OCI-LY7 (cell line): Measurements from ENCODE around the gene ISCU. TPM values are rescaled to one million over a fixed set of nuclear protein-coding genes. Genes with fewer than 3 reads are reported as not detected.

Source experiments
- BruUV-seq: library from RNA; stranded (reverse); fragments of 400-500 nt; replicated peaks from 2 replicates; lab custom pipeline; 2021; lab: Mats Ljungman, UMichigan
- CTCF ChIA-PET: fragments of 300-600 bp; sonication (Branson Sonifier 250); formaldehyde crosslinking; loops from one replicate; lab custom pipeline; 2022; ENCODE audit warnings: antibody characterized with exemption; ENCODE audit not compliant: unreplicated experiment; lab: Charles Lee
- POLR2A ChIA-PET: fragments of 300-600 bp; sonication (Branson Sonifier 250); formaldehyde crosslinking; loops from one replicate; lab custom pipeline; 2022; ENCODE audit warnings: antibody characterized with exemption; lab: Charles Lee
- DNase-seq: peaks from one replicate; pipeline ENCODE4 v3.0.0-alpha.2; 2015; ENCODE audit warnings: low spot score
- H2AFZ ChIP-seq: fragments of 200-600 bp; sonication (generic), shearing (Covaris generic); 2 replicates; pipeline ENCODE4 v1.6.1; 2014; ENCODE audit warnings: mild to moderate bottlenecking, antibody characterized with exemption, low read length, moderate library complexity
- H3K27ac ChIP-seq: fragments of 200-600 bp; sonication (generic); 2 replicates; pipeline ENCODE4 v1.5.1; 2014; ENCODE audit warnings: mixed run types, low read depth, mild to moderate bottlenecking, moderate library complexity, low read length, inconsistent platforms; ENCODE audit not compliant: poor library complexity, severe bottlenecking
- H3K36me3 ChIP-seq: fragments of 200-600 bp; sonication (generic); 2 replicates; pipeline ENCODE4 v1.6.1; 2014; ENCODE audit warnings: mild to moderate bottlenecking, antibody characterized with exemption, low read length, moderate library complexity, mixed read lengths; ENCODE audit not compliant: insufficient read depth
- H3K4me1 ChIP-seq: fragments of 200-600 bp; sonication (generic); 2 replicates; pipeline ENCODE4 v1.5.1; 2014; ENCODE audit warnings: mild to moderate bottlenecking, low read length; ENCODE audit not compliant: insufficient read depth, poor library complexity, severe bottlenecking
- H3K4me2 ChIP-seq: fragments of 200-600 bp; sonication (generic); 2 replicates; pipeline ENCODE4 v1.6.1; 2014; ENCODE audit warnings: mild to moderate bottlenecking, low read length
- H3K4me3 ChIP-seq: fragments of 200-600 bp; sonication (generic); 2 replicates; pipeline ENCODE4 v1.5.1; 2014; ENCODE audit warnings: mild to moderate bottlenecking, low read depth, low read length; ENCODE audit not compliant: poor library complexity, severe bottlenecking
- H3K79me2 ChIP-seq: fragments of 200-600 bp; sonication (generic); 2 replicates; pipeline ENCODE4 v1.6.1; 2016; ENCODE audit warnings: low read depth, mild to moderate bottlenecking, low read length, moderate library complexity, mixed read lengths; ENCODE audit not compliant: insufficient read depth
- H3K9me2 ChIP-seq: fragments of 200-600 bp; sonication (generic); 2 replicates; pipeline ENCODE4 v1.6.1; 2016; ENCODE audit warnings: mild to moderate bottlenecking, low read length, mixed read lengths; ENCODE audit not compliant: insufficient read depth
- H3K9me3 ChIP-seq: fragments of 200-600 bp; sonication (generic); 2 replicates; pipeline ENCODE4 v1.6.1; 2014; ENCODE audit warnings: mild to moderate bottlenecking, mixed run types, low read length, mixed read lengths
- H4K20me1 ChIP-seq: fragments of 200-600 bp; sonication (generic); 2 replicates; pipeline ENCODE4 v1.6.1; 2014; ENCODE audit warnings: mild to moderate bottlenecking, antibody characterized with exemption, low read length, moderate library complexity, mixed read lengths; ENCODE audit not compliant: insufficient read depth
- CTCF ChIP-seq: fragments of 200-600 bp; sonication (generic); conservative IDR thresholded peaks from 2 replicates; pipeline ENCODE4 v1.5.1; 2014; ENCODE audit warnings: mild to moderate bottlenecking, antibody characterized with exemption, low read length, moderate library complexity, mixed read lengths
- EZH2phosphoT487 ChIP-seq: fragments of 200-600 bp; sonication (generic); IDR thresholded peaks from 2 replicates; pipeline ENCODE4 v1.6.1; 2018; ENCODE audit warnings: low read depth, borderline replicate concordance, mild to moderate bottlenecking, mixed run types, antibody characterized with exemption, low read length, moderate library complexity, mixed read lengths
- intact Hi-C: fragments of 100-400 bp; cut with micrococcal nuclease; formaldehyde crosslinking; loops from one replicate; pipeline ENCODE4 v1.10.0; 2022; ENCODE audit not compliant: unreplicated experiment
- total RNA-seq, 2 experiments: library from RNA; depleted of rRNA in 1 of 2; stranded (reverse); fragments of >200 nt in 1 of 2; shearing (Covaris generic) in 1 of 2; gene quantifications; 2 replicates each; pipeline ENCODE4 v1.2.3, GENCODE V29; 2014 to 2022

ISCU gene
- total RNA-seq, 2 experiments from 2014 or later, result 123 to 146 TPM

- H3K4me2 ChIP-seq, result no peak overlapping the region
- H3K9me2 ChIP-seq, result no peaks in the 10 kb centered on the region
- DNase-seq, result no peak
- H3K27ac ChIP-seq, result no peak overlapping the region
- no peak overlapping the region for H3K4me3 ChIP-seq
- no TSS peak for BruUV-seq
- no peaks in the 10 kb centered on the region for H3K4me1 ChIP-seq
- TF ChIP-seq EZH2phosphoT487, result no peak
- no peak for TF ChIP-seq CTCF
- ChIA-PET POLR2A (interaction anchor here (0.8 kb wide), 1 partner anchor 18 kb away, joined by 3 read pairs; no protein-coding TSS in a partner anchor), CTCF (no interaction called here)
- H3K79me2 ChIP-seq, result no peaks in the 10 kb centered on the region
- H4K20me1 ChIP-seq, result no peaks in the 10 kb centered on the region
- no peaks in the 10 kb centered on the region for H3K36me3 ChIP-seq
- H2AFZ ChIP-seq, result no peak overlapping the region
- H3K9me3 ChIP-seq, result no peaks in the 10 kb centered on the region
- intact Hi-C loops, result no loop called here
These were observed 34.6 kb downstream of the ISCU start for GRCh38 chr12:108596854-108597558.

- DNase-seq, result peak; percentile 21
- no TSS peak for BruUV-seq
- Histone ChIP-seq H3K36me3 (no peaks in the 10 kb centered on the region), H3K4me1 (no peaks in the 10 kb centered on the region), H3K4me2 (no peak within 1 kb of the TSS), H3K27ac (no peak within 1 kb of the TSS), H3K9me3 (no peaks in the 10 kb centered on the region), H3K4me3 (no peak within 1 kb of the TSS), H2AFZ (no peak within 1 kb of the TSS), H4K20me1 (no peaks in the 10 kb centered on the region), H3K79me2 (no peaks in the 10 kb centered on the region), H3K9me2 (no peaks in the 10 kb centered on the region)
- CTCF ChIA-PET, result interaction anchor here (0.7 kb wide), 1 partner anchor 200 kb away, joined by 10 read pairs; no protein-coding TSS in a partner anchor
- intact Hi-C loops, result no loop called here
- POLR2A ChIA-PET, result interaction anchor here (0.6 to 1.0 kb wide), 2 partner anchors 14 to 30 kb away, joined by 3 to 4 read pairs; no protein-coding TSS in a partner anchor
- TF ChIP-seq CTCF (no peak), EZH2phosphoT487 (no peak)
These were observed 35.4 kb downstream of the ISCU start, which contains the start of gene TMEM119 for GRCh38 chr12:108597559-108598471. TMEM119 (minus strand) TSS chr12:108598084; CDS start chr12:108592383, 5,701 bp downstream.
